GM23338 (cell line): ENCODE results near the gene DIP2C. TPM values are rescaled to one million over a fixed set of nuclear protein-coding genes. Genes with fewer than 3 reads are reported as not detected.

ENCODE experiments used
- ATAC-seq: fragments of 200-7000 bp; cut with Tn5 transposase; 3 replicates; pipeline ENCODE4 v1.9.1; 2020
- DNase-seq: peaks from one replicate; pipeline ENCODE4 v3.0.0-alpha.2; 2015; ENCODE audit warnings: low spot score
- H2AFZ ChIP-seq: fragments of 200-600 bp; sonication (generic); 2 replicates; pipeline ENCODE4 v1.8.0; 2016; ENCODE audit warnings: antibody characterized with exemption, mild to moderate bottlenecking, moderate library complexity
- H3F3A ChIP-seq: fragments of 200-600 bp; sonication (generic); replicated peaks from 2 replicates; pipeline ENCODE4 v1.8.0; 2017; ENCODE audit warnings: antibody characterized with exemption, mixed run types, low read depth
- H3K27ac ChIP-seq: fragments of 200-600 bp; sonication (generic); 2 replicates; pipeline ENCODE4 v1.6.1; 2016; ENCODE audit warnings: low read depth
- H3K27me3 ChIP-seq: fragments of 200-600 bp; sonication (generic); 2 replicates; pipeline ENCODE4 v1.8.0; 2016; ENCODE audit warnings: mild to moderate bottlenecking, mixed run types, moderate library complexity; ENCODE audit not compliant: insufficient read depth
- H3K36me3 ChIP-seq: fragments of 200-600 bp; sonication (generic); 2 replicates; pipeline ENCODE4 v1.8.0; 2016; ENCODE audit warnings: mild to moderate bottlenecking; ENCODE audit not compliant: insufficient read depth
- H3K4me1 ChIP-seq: fragments of 200-600 bp; sonication (generic); 2 replicates; pipeline ENCODE4 v1.8.0; 2016; ENCODE audit warnings: mild to moderate bottlenecking, moderate library complexity; ENCODE audit not compliant: insufficient read depth
- H3K4me2 ChIP-seq: fragments of 200-600 bp; sonication (generic); 2 replicates; pipeline ENCODE4 v1.7.1; 2017; ENCODE audit warnings: mixed run types
- H3K4me3 ChIP-seq: fragments of 200-600 bp; sonication (generic); 2 replicates; pipeline ENCODE4 v1.6.1; 2016; ENCODE audit warnings: mixed run types
- H3K79me2 ChIP-seq: fragments of 200-600 bp; sonication (generic); replicated peaks from 2 replicates; pipeline ENCODE4 v1.8.0; 2017; ENCODE audit warnings: mild to moderate bottlenecking; ENCODE audit not compliant: insufficient read depth
- H3K9me2 ChIP-seq: fragments of 200-600 bp; sonication (generic); 2 replicates; pipeline ENCODE4 v1.8.0; 2017; ENCODE audit not compliant: insufficient read depth
- H4K20me1 ChIP-seq: fragments of 200-600 bp; sonication (generic); replicated peaks from 2 replicates; pipeline ENCODE4 v1.8.0; 2017; ENCODE audit warnings: mild to moderate bottlenecking; ENCODE audit not compliant: insufficient read depth
- H3K27ac Mint-ChIP-seq: 2 replicates; pipeline ENCODE4 v1.8.0; 2020; ENCODE audit warnings: inconsistent platforms, mild to moderate bottlenecking, moderate library complexity, mixed read lengths
- H3K27me3 Mint-ChIP-seq: 3 replicates; pipeline ENCODE4 v1.8.0; 2022; ENCODE audit warnings: low read depth, mild to moderate bottlenecking, moderate library complexity, mixed read lengths, inconsistent platforms; ENCODE audit not compliant: insufficient read depth, poor library complexity
- H3K36me3 Mint-ChIP-seq: 3 replicates; pipeline ENCODE4 v1.8.0; 2021; ENCODE audit warnings: low read depth, mild to moderate bottlenecking, inconsistent platforms, moderate library complexity, mixed read lengths
- H3K4me1 Mint-ChIP-seq: 3 replicates; pipeline ENCODE4 v1.8.0; 2020; ENCODE audit warnings: mild to moderate bottlenecking, inconsistent platforms, mixed read lengths
- H3K4me3 Mint-ChIP-seq: 3 replicates; pipeline ENCODE4 v1.8.0; 2021; ENCODE audit warnings: moderate library complexity, mild to moderate bottlenecking, inconsistent platforms, mixed read lengths
- H3K9me3 Mint-ChIP-seq: 3 replicates; pipeline ENCODE4 v1.8.0; 2020; ENCODE audit warnings: moderate library complexity, mild to moderate bottlenecking, inconsistent platforms, mixed read lengths
- CREB1 ChIP-seq: fragments of 250-450 bp; sonication (Bioruptor Pico); IDR thresholded peaks from 2 replicates; pipeline ENCODE4 v1.5.0; 2020; ENCODE audit warnings: low read depth, mild to moderate bottlenecking, moderate library complexity
- EZH2 ChIP-seq: fragments of 200-600 bp; sonication (generic); IDR thresholded peaks from one replicate; pipeline ENCODE4 v1.8.0; 2017; ENCODE audit warnings: antibody characterized with exemption, mild to moderate bottlenecking, low read depth; ENCODE audit not compliant: unreplicated experiment
- EZH2phosphoT487 ChIP-seq: fragments of 200-600 bp; sonication (generic); IDR thresholded peaks from one replicate; pipeline ENCODE4 v1.8.1; 2018; ENCODE audit warnings: antibody characterized with exemption; ENCODE audit not compliant: unreplicated experiment
- JUNB ChIP-seq: IDR thresholded peaks from one replicate; pipeline ENCODE4 v1.6.1; 2016; ENCODE audit warnings: antibody characterized with exemption; ENCODE audit not compliant: unreplicated experiment
- NANOG ChIP-seq: IDR thresholded peaks from 2 replicates; pipeline ENCODE4 v1.6.1; 2016; ENCODE audit warnings: antibody characterized with exemption, borderline replicate concordance
- POLR2AphosphoS5 ChIP-seq: IDR thresholded peaks from 2 replicates; pipeline ENCODE4 v1.6.1; 2016; ENCODE audit warnings: antibody characterized with exemption, low read depth
- STAT1 ChIP-seq: IDR thresholded peaks from one replicate; pipeline ENCODE4 v1.6.1; 2016; ENCODE audit warnings: antibody characterized with exemption; ENCODE audit not compliant: unreplicated experiment
- ZNF114 ChIP-seq: fragments of 250-450 bp; sonication (Bioruptor Pico); IDR thresholded peaks from 2 replicates; pipeline ENCODE4 v1.5.0; 2020; ENCODE audit warnings: mild to moderate bottlenecking, moderate library complexity
- ZNF331 ChIP-seq: fragments of 250-450 bp; sonication (Bioruptor Pico); IDR thresholded peaks from 2 replicates; pipeline ENCODE4 v1.5.0; 2020; ENCODE audit warnings: low read depth, mild to moderate bottlenecking, moderate library complexity
- ZNF462 ChIP-seq: fragments of 250-450 bp; sonication (Bioruptor Pico); IDR thresholded peaks from 2 replicates; pipeline ENCODE4 v1.5.0; 2020; ENCODE audit warnings: mild to moderate bottlenecking, moderate library complexity
- polyA plus RNA-seq: library from polyadenylated mRNA; unstranded; fragments of >200 nt; fragmentation: Nextera tagmentation; extraction: Ambion mirVana; gene quantifications from 2 replicates; pipeline ENCODE4 v1.2.1, GENCODE V29; 2016
- total RNA-seq: library from RNA; depleted of rRNA; stranded (reverse); fragments of >200 nt; shearing (Covaris generic); gene quantifications from 2 replicates; pipeline ENCODE4 v1.2.3, GENCODE V29; 2014
- TF ChIP-seq, protein P1 (sequence below), 2 experiments: fragments of 200-600 bp in 1 of 2; sonication (generic) in 1 of 2; conservative IDR thresholded peaks; 2 replicates each; pipeline versions ENCODE4 v1.5.1 to v1.6.1; 2016 to 2017; ENCODE audit warnings: antibody characterized with exemption in 2 of 2, low read depth in 2 of 2, mild to moderate bottlenecking in 2 of 2, moderate library complexity in 1 of 2
- TF ChIP-seq, protein P2 (sequence below): IDR thresholded peaks from 2 replicates; pipeline ENCODE4 v1.6.1; 2016; ENCODE audit warnings: antibody characterized with exemption
- TF ChIP-seq, protein P3 (sequence below): IDR thresholded peaks from one replicate; pipeline ENCODE4 v1.6.1; 2018; ENCODE audit warnings: antibody characterized with exemption; ENCODE audit not compliant: unreplicated experiment

Gene DIP2C
- total and polyA plus RNA-seq, 2 experiments from 2014 or later: 5.1 to 7.7 TPM

DNA sequence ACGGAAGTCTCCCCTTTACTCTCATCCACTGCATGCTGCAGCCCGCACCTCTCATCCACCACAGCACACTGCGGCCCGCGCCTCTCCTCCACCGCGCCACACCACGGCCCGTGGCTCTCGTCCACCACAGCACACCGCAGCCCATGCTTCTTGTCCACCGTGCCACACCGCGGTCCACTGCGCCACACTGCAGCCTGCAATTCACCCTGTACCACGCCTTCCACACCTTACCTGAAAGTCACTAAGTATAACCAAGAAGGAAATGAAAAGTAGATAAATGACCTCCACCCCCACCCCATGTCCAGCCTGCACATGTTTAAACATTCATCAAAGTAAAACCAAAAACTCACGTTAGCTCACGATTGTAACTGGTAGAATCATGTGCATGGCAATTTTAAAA lies 176.1 kb downstream of the DIP2C start:
- Histone ChIP-seq H3K4me1 (no peaks in the 10 kb centered on the region), H3K27me3 (peaks cover 22% of the 10 kb centered on the region), H4K20me1 (no peaks in the 10 kb centered on the region; the same call in 1 of the 2 replicates), H3K36me3 (no peaks in the 10 kb centered on the region), H3K27ac (no peak overlapping the region), H3K9me2 (no peaks in the 10 kb centered on the region), H3K4me3 (no peak overlapping the region), H3K4me2 (no peak overlapping the region), H3K79me2 (no peaks in the 10 kb centered on the region), H3F3A (no peaks in the 10 kb centered on the region), H2AFZ (no peak overlapping the region)
- H3K27me3 Mint-ChIP-seq: peaks cover 36% of the 10 kb centered on the region
- H3K4me1 Mint-ChIP-seq: peaks cover 5% of the 10 kb centered on the region
- ATAC-seq (no peak), DNase-seq (no peak)
- no peak for TF ChIP-seq ZNF462 (CRISPR knock-in tag)
- TF ChIP-seq JUNB: no peak
- TF ChIP-seq STAT1: no peak
- TF ChIP-seq, protein P1, sequence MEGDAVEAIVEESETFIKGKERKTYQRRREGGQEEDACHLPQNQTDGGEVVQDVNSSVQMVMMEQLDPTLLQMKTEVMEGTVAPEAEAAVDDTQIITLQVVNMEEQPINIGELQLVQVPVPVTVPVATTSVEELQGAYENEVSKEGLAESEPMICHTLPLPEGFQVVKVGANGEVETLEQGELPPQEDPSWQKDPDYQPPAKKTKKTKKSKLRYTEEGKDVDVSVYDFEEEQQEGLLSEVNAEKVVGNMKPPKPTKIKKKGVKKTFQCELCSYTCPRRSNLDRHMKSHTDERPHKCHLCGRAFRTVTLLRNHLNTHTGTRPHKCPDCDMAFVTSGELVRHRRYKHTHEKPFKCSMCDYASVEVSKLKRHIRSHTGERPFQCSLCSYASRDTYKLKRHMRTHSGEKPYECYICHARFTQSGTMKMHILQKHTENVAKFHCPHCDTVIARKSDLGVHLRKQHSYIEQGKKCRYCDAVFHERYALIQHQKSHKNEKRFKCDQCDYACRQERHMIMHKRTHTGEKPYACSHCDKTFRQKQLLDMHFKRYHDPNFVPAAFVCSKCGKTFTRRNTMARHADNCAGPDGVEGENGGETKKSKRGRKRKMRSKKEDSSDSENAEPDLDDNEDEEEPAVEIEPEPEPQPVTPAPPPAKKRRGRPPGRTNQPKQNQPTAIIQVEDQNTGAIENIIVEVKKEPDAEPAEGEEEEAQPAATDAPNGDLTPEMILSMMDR (conservative IDR thresholded peaks at IDR 0.05; ENCODE audit: low read depth in 2 of 2): no peak
- TF ChIP-seq, protein P2, sequence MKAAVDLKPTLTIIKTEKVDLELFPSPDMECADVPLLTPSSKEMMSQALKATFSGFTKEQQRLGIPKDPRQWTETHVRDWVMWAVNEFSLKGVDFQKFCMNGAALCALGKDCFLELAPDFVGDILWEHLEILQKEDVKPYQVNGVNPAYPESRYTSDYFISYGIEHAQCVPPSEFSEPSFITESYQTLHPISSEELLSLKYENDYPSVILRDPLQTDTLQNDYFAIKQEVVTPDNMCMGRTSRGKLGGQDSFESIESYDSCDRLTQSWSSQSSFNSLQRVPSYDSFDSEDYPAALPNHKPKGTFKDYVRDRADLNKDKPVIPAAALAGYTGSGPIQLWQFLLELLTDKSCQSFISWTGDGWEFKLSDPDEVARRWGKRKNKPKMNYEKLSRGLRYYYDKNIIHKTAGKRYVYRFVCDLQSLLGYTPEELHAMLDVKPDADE: no peak
- TF ChIP-seq EZH2phosphoT487: no peak
- no peak for TF ChIP-seq NANOG
- TF ChIP-seq ZNF114 (CRISPR knock-in tag): no peak
- TF ChIP-seq ZNF331 (CRISPR knock-in tag): no peak
- TF ChIP-seq POLR2AphosphoS5: no peak
- TF ChIP-seq EZH2: no peak
- TF ChIP-seq CREB1 (CRISPR knock-in tag): no peak
- TF ChIP-seq, protein P3, sequence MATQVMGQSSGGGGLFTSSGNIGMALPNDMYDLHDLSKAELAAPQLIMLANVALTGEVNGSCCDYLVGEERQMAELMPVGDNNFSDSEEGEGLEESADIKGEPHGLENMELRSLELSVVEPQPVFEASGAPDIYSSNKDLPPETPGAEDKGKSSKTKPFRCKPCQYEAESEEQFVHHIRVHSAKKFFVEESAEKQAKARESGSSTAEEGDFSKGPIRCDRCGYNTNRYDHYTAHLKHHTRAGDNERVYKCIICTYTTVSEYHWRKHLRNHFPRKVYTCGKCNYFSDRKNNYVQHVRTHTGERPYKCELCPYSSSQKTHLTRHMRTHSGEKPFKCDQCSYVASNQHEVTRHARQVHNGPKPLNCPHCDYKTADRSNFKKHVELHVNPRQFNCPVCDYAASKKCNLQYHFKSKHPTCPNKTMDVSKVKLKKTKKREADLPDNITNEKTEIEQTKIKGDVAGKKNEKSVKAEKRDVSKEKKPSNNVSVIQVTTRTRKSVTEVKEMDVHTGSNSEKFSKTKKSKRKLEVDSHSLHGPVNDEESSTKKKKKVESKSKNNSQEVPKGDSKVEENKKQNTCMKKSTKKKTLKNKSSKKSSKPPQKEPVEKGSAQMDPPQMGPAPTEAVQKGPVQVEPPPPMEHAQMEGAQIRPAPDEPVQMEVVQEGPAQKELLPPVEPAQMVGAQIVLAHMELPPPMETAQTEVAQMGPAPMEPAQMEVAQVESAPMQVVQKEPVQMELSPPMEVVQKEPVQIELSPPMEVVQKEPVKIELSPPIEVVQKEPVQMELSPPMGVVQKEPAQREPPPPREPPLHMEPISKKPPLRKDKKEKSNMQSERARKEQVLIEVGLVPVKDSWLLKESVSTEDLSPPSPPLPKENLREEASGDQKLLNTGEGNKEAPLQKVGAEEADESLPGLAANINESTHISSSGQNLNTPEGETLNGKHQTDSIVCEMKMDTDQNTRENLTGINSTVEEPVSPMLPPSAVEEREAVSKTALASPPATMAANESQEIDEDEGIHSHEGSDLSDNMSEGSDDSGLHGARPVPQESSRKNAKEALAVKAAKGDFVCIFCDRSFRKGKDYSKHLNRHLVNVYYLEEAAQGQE: no peak
- H3K9me3 Mint-ChIP-seq: peaks cover 5% of the 10 kb centered on the region; the same call in 1 of the 3 replicates
- H3K4me3 Mint-ChIP-seq: no peak overlapping the region
- peaks cover 6% of the 10 kb centered on the region for H3K36me3 Mint-ChIP-seq
- no peak overlapping the region for H3K27ac Mint-ChIP-seq
